Right lobe of liver (tissue), 4 donors: Measurements from ENCODE around the gene ARRB1.

Experiments
- CTCF ChIP-seq, 4 donors: fragments of 200-600 bp in 3 of 4; fragments of 450-650 bp in 1 of 4; IDR thresholded peaks; one replicate each; pipeline versions ENCODE4 v1.5.1 to v1.8.0; 2016 to 2022; ENCODE audit warnings: antibody characterized with exemption in 4 of 4, mild to moderate bottlenecking in 2 of 4
- POLR2A ChIP-seq: fragments of 450-650 bp; IDR thresholded peaks from one replicate; pipeline ENCODE4 v1.6.1; 2017; ENCODE audit warnings: antibody characterized with exemption, mild to moderate bottlenecking
- donor health status: DM: no; HTN: no; CAD: no.
- donor health status: DM: no; HTN: no; CAD: no.
- donor health status: DM: no; HTN: yes; CAD: no.

- TF ChIP-seq CTCF (IDR thresholded peaks at IDR 0.05) (no peak), POLR2A (no peak)
These were observed 77.8 kb downstream of the ARRB1 start for GRCh38 chr11:75273411-75274391.
